Fibroblast of lung (primary cell): Measurements from ENCODE around the gene OLIG1.

ENCODE experiments used
- EZH2 ChIP-seq: IDR thresholded peaks from 2 replicates; pipeline ENCODE4 v1.5.1; 2012; ENCODE audit warnings: low read length, control low read depth, mild to moderate bottlenecking; ENCODE audit errors: missing control alignments
- TF ChIP-seq, protein P1 (sequence below), 2 donors: IDR thresholded peaks in 1 of 2; conservative IDR thresholded peaks in 1 of 2; 1 replicate in 1 of 2; 2 replicates in 1 of 2; pipeline ENCODE4 v1.5.1; 2011 to 2012; ENCODE audit warnings: low read length in 2 of 2, control low read depth in 1 of 2, inconsistent platforms in 1 of 2, low read depth in 1 of 2, mild to moderate bottlenecking in 1 of 2

DNA sequence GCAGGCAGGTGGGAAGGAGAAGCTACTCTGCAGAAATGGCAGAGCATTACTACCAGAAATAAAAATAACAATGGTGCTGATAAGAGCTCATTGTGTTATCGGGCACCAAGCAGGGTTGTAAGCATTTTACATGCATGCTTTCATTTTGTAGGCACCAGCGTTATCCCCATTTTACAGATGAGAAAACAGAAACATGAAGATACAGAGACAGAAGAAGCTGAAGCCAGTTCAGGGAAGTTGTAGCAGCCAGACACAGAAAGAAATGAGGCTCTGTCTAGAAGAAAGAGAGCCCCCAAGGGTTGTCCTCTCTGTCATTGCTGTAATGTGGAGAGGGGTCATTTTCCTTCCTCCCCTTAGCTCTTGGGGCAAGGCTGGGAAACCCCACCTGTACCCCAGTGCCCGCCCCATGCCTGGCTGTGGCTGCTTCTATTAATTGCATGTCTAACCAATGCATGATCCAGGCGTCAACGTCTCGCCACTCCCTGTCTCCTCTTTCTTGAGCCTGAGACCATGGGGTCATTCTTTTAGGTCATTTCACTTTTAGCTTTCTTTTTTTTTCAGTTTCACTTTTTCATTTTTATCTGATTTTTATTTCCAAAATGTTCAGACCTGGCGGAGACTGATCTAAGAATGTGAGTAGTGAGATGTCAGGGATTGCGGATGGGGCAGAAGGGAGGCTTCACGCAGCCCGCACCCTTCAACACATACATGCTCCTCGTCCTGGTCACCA lies 6.8 kb downstream of the OLIG1 start:
- TF ChIP-seq, protein P1, sequence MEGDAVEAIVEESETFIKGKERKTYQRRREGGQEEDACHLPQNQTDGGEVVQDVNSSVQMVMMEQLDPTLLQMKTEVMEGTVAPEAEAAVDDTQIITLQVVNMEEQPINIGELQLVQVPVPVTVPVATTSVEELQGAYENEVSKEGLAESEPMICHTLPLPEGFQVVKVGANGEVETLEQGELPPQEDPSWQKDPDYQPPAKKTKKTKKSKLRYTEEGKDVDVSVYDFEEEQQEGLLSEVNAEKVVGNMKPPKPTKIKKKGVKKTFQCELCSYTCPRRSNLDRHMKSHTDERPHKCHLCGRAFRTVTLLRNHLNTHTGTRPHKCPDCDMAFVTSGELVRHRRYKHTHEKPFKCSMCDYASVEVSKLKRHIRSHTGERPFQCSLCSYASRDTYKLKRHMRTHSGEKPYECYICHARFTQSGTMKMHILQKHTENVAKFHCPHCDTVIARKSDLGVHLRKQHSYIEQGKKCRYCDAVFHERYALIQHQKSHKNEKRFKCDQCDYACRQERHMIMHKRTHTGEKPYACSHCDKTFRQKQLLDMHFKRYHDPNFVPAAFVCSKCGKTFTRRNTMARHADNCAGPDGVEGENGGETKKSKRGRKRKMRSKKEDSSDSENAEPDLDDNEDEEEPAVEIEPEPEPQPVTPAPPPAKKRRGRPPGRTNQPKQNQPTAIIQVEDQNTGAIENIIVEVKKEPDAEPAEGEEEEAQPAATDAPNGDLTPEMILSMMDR (conservative IDR thresholded peaks at IDR 0.05 in 1 of 2, IDR thresholded peaks at IDR 0.05 in 1 of 2; ENCODE audit: low read depth in 1 of 2, low read length in 2 of 2), result no peak
- no peak for TF ChIP-seq EZH2
